Measurements from ENCODE around the gene RGS7BP.

RGS7BP gene

GRCh38 chr5:64497386-64497785 is 8.4 kb upstream of the RGS7BP start:
- TF ChIP-seq CTCF (IDR thresholded peaks at IDR 0.05), result no peak
- no peak for TF ChIP-seq ZFX (IDR thresholded peaks at IDR 0.05; ENCODE audit: borderline replicate concordance)
- no peak overlapping the region for H3K27ac ChIP-seq

DNA sequence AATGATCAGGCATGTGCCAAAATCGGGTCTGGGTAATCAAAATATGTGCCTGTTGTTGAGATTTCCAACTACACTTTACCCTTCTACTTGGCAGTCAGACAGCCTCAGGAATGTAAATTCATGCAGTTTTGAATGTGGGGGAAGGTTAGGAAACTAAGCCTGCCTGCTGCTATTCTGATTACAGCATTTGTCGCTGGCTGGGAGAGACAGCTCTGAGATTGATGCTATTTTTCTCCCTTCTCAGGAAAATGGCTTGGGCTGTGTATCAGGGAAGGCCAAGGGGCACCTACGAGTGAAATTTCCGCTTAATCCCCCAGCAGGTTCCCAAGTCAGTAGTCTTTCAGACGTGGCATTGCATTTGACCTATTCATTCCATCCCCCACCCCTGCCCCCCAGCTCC is 3.6 kb upstream of the RGS7BP start:
- no peak for TF ChIP-seq CTCF (IDR thresholded peaks at IDR 0.05)
- no peak for TF ChIP-seq ZFX (IDR thresholded peaks at IDR 0.05; ENCODE audit: borderline replicate concordance)
- H3K27ac ChIP-seq, result no peak overlapping the region

- TF ChIP-seq CTCF (IDR thresholded peaks at IDR 0.05) (peak; percentile 75), ZFX (IDR thresholded peaks at IDR 0.05; ENCODE audit: borderline replicate concordance) (no peak)
- H3K27ac ChIP-seq, result no peak overlapping the region
Observed at GRCh38 chr5:64506567-64507263, 900 bp downstream of the RGS7BP start.

- no peak overlapping the region for H3K27ac ChIP-seq
- TF ChIP-seq ZFX (IDR thresholded peaks at IDR 0.05; ENCODE audit: borderline replicate concordance), result no peak
- TF ChIP-seq CTCF (IDR thresholded peaks at IDR 0.05), result no peak
Observed at GRCh38 chr5:64507264-64507605, 1.4 kb downstream of the RGS7BP start.

DNA sequence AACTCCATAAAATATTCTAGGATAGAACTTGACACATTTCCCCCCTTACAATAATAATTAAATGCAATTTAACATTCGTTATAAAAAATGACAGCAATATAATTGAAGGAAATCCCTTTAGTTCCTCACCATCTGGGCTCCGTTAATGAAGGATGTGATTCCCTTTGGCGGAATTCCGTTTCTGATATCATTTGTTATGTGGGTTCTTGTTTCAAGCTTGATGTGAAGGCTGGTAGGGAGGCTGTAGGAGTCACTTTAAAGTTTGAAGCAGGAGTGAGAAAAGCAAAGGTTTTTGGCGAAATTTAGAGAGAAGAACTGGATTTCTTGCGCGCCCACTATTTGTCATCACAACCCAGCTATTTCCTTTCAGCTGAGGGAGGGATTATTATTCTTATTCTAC is 4.0 kb downstream of the RGS7BP start:
- TF ChIP-seq ZFX (IDR thresholded peaks at IDR 0.05; ENCODE audit: borderline replicate concordance), result no peak
- TF ChIP-seq CTCF (IDR thresholded peaks at IDR 0.05), result no peak
- H3K27ac ChIP-seq, result no peak overlapping the region

DNA sequence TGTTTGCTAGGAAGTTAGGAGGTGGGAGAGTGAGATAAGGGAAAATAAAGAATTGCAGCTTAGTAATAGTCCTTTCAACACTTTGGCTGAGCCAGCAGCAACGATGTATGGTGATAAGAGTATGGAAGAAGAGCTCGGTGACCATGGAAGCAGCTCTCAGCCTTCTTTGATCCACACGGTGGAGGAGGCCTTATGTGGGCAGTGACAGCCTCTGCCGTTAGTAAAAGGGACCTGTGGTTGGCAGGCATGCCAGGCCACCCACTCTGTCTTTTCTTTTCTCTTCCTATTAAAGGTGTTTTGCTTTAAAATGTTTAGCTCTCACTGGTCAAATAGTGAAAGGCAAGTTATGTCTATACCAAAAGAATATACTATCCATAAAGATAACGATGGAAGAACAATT is 7.7 kb downstream of the RGS7BP start:
- no peak overlapping the region for H3K27ac ChIP-seq
- TF ChIP-seq CTCF (IDR thresholded peaks at IDR 0.05) (no peak), ZFX (IDR thresholded peaks at IDR 0.05; ENCODE audit: borderline replicate concordance) (no peak)

- H3K27ac ChIP-seq, result no peak overlapping the region
- TF ChIP-seq CTCF (IDR thresholded peaks at IDR 0.05) (no peak), ZFX (IDR thresholded peaks at IDR 0.05; ENCODE audit: borderline replicate concordance) (no peak)
Observed at GRCh38 chr5:64514612-64515011, 8.8 kb downstream of the RGS7BP start.
